Measurements from ENCODE around the gene GRID1. TPM values are rescaled to one million over a fixed set of nuclear protein-coding genes. Genes with fewer than 3 reads are reported as not detected.

Gene GRID1
- total and polyA plus RNA-seq, 9 of the 15 experiments (the other 6 are each of a cell fraction or from before 2014, with no cell fraction given), result 0.01 to 7.2 (median 1.2) TPM

DNA sequence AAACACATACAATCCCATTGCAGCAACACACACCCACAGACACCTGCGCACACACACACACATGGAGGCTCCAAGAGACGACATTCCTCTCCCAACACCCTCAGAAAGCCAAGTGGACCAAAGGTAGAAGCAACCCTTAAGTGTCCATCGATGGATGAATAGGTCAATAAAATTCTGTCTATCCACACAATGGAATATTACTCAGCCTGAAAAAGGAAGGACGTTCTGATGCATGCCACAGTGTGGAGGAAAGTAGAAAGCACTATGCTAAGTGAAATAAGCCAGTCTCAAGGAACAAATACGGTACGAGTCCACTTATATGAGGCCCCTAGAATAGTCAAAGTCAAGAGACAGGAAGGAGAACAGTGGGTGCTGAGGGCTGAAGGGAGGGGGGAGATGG, 174.4 kb downstream of the GRID1 start (continued):
- TF ChIP-seq, protein P1, sequence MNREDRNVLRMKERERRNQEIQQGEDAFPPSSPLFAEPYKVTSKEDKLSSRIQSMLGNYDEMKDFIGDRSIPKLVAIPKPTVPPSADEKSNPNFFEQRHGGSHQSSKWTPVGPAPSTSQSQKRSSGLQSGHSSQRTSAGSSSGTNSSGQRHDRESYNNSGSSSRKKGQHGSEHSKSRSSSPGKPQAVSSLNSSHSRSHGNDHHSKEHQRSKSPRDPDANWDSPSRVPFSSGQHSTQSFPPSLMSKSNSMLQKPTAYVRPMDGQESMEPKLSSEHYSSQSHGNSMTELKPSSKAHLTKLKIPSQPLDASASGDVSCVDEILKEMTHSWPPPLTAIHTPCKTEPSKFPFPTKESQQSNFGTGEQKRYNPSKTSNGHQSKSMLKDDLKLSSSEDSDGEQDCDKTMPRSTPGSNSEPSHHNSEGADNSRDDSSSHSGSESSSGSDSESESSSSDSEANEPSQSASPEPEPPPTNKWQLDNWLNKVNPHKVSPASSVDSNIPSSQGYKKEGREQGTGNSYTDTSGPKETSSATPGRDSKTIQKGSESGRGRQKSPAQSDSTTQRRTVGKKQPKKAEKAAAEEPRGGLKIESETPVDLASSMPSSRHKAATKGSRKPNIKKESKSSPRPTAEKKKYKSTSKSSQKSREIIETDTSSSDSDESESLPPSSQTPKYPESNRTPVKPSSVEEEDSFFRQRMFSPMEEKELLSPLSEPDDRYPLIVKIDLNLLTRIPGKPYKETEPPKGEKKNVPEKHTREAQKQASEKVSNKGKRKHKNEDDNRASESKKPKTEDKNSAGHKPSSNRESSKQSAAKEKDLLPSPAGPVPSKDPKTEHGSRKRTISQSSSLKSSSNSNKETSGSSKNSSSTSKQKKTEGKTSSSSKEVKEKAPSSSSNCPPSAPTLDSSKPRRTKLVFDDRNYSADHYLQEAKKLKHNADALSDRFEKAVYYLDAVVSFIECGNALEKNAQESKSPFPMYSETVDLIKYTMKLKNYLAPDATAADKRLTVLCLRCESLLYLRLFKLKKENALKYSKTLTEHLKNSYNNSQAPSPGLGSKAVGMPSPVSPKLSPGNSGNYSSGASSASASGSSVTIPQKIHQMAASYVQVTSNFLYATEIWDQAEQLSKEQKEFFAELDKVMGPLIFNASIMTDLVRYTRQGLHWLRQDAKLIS (CRISPR knock-in tag; IDR thresholded peaks at IDR 0.05), result no peak
- no peak for TF ChIP-seq KAT2B (IDR thresholded peaks at IDR 0.05; ENCODE audit: low read depth, low read length)

DNA sequence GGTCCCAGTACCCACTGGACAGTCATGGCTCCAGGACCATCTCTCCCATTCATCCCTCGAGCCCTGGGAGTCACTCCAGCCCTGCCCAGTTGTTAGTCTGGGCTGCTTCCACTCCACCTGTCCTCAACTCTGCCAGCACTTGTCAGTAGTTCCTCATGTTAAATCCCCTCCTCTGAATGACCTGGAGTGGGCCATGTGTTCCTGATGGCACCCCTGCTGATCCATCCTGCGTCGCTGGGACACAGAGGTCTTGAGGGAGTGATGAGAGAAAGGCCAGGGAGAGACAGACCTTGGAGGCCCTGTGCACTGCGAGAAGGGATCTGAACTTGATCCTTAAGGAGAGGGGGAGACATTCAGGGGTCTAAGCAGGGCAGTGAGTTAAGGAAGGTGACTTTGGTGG, 174.9 kb downstream of the GRID1 start:
- Histone ChIP-seq H3K27ac (ENCODE audit: extremely low read depth, low read depth, low read length) (no peak overlapping the region), H3K9ac (ENCODE audit: insufficient read depth in 1 of 2, low read depth in 2 of 2, low read length in 2 of 2) (no peak overlapping the region), H4K20me1 (replicated peaks; ENCODE audit: control insufficient read depth, insufficient read depth, low read length) (0 out of 2 replicates have a peak, but pooled peaks cover 5% of the 10 kb centered on the region), H3K9me3 (replicated peaks; ENCODE audit: control insufficient read depth, insufficient read depth, low read depth, low read length) (no peaks in the 10 kb centered on the region), H3K9me1 (ENCODE audit: control insufficient read depth, insufficient read depth, low read length) (no peaks in the 10 kb centered on the region), H3K27me3 (ENCODE audit: control insufficient read depth in 2 of 2, insufficient read depth in 2 of 2, low read length in 2 of 2) (no peaks in the 10 kb centered on the region), H3K36me3 (ENCODE audit: control insufficient read depth, insufficient read depth, low read length) (no peaks in the 10 kb centered on the region), H3K4me1 (replicated peaks in 1 of 2; ENCODE audit: control insufficient read depth in 2 of 2, insufficient read depth in 2 of 2, low read length in 2 of 2) (no peaks in the 10 kb centered on the region), H3K4me3 (no peak overlapping the region), H2AFZ (ENCODE audit: low read depth, low read length) (no peak overlapping the region), H3K79me2 (ENCODE audit: control insufficient read depth, insufficient read depth, low read length) (no peaks in the 10 kb centered on the region), H3K4me2 (ENCODE audit: insufficient read depth, low read length) (no peak overlapping the region)
- BruUV-seq (replicated peaks), result no TSS peak
- ChIA-PET POLR2A (no interaction called here), CTCF (ENCODE audit: low intra/inter-chr PET ratio) (no interaction called here)
- in situ Hi-C loops (cut with MboI) (no loop called here), intact Hi-C loops (cut with micrococcal nuclease) (no loop called here)
- ATAC-seq (no peak), DNase-seq (ENCODE audit: extremely low read depth in 1 of 4, low spot score in 3 of 4) (no peak), FAIRE-seq (no peak)
- TF ChIP-seq RCOR1 (IDR thresholded peaks at IDR 0.05; ENCODE audit: borderline replicate concordance in 1 of 2, low read depth in 2 of 2, low read length in 2 of 2), result no peak
- 0% methylated on average over 4 of the region's 4 CpGs for WGBS (ENCODE audit: insufficient coverage, low coverage, missing lambda C conversion rate)
